Mesendoderm (in vitro differentiated cells): ENCODE results near the gene MT3.
A peak's percentile ranks its signal among the peaks of the same experiment; 100 is the strongest.
"Not testable (repeated sequence)": the region's sequence is repeated elsewhere in the genome, so short reads cannot be mapped to it uniquely, and the experiment has no call there.

ENCODE experiments used
- DNase-seq: peaks from one replicate; pipeline ENCODE4 v3.0.0; 2013
- H2AK5ac ChIP-seq: 2 replicates; pipeline ENCODE4 v1.6.1; 2013; ENCODE audit warnings: low read length, inconsistent platforms
- H2BK120ac ChIP-seq: 2 replicates; pipeline ENCODE4 v1.6.1; 2013; ENCODE audit warnings: low read depth, mild to moderate bottlenecking, low read length, moderate library complexity, mixed read lengths
- H2BK15ac ChIP-seq: replicated peaks from 2 replicates; pipeline ENCODE4 v1.6.1; 2013; ENCODE audit warnings: low read depth, mild to moderate bottlenecking, moderate library complexity
- H2BK5ac ChIP-seq: 2 replicates; pipeline ENCODE4 v1.6.1; 2013; ENCODE audit warnings: low read length, inconsistent platforms
- H3K18ac ChIP-seq: 2 replicates; pipeline ENCODE4 v1.6.1; 2013; ENCODE audit warnings: mild to moderate bottlenecking, low read length, mixed read lengths
- H3K23ac ChIP-seq: one replicate; pipeline ENCODE4 v1.6.1; 2013; ENCODE audit warnings: low read length
- H3K27ac ChIP-seq: 2 replicates; pipeline ENCODE4 v1.5.1; 2013; ENCODE audit warnings: low read depth, mild to moderate bottlenecking, inconsistent platforms, low read length, moderate library complexity
- H3K27me3 ChIP-seq: 2 replicates; pipeline ENCODE4 v1.6.1; 2013; ENCODE audit warnings: low read length, control low read depth, mild to moderate bottlenecking, inconsistent platforms; ENCODE audit not compliant: insufficient read depth, poor library complexity
- H3K36me3 ChIP-seq: 2 replicates; pipeline ENCODE4 v1.6.1; 2013; ENCODE audit warnings: low read length, inconsistent platforms; ENCODE audit not compliant: control insufficient read depth, insufficient read depth
- H3K4ac ChIP-seq: one replicate; pipeline ENCODE4 v1.6.1; 2013; ENCODE audit warnings: low read depth, mild to moderate bottlenecking, low read length, moderate library complexity
- H3K4me1 ChIP-seq: 2 replicates; pipeline ENCODE4 v1.6.1; 2013; ENCODE audit warnings: low read depth, low read length, inconsistent platforms; ENCODE audit not compliant: control insufficient read depth
- H3K4me2 ChIP-seq: 2 replicates; pipeline ENCODE4 v1.6.1; 2013; ENCODE audit warnings: low read length
- H3K4me3 ChIP-seq: 2 replicates; pipeline ENCODE4 v1.5.1; 2013; ENCODE audit warnings: mild to moderate bottlenecking, low read length
- H3K56ac ChIP-seq: one replicate; pipeline ENCODE4 v1.6.1; 2013; ENCODE audit warnings: low read length
- H3K79me1 ChIP-seq: 2 replicates; pipeline ENCODE4 v1.6.1; 2013; ENCODE audit warnings: low read length, inconsistent platforms
- H3K79me2 ChIP-seq: 2 replicates; pipeline ENCODE4 v1.6.1; 2013; ENCODE audit warnings: mild to moderate bottlenecking, low read length; ENCODE audit not compliant: control insufficient read depth, insufficient read depth
- H3K9ac ChIP-seq: 2 replicates; pipeline ENCODE4 v1.6.1; 2013; ENCODE audit warnings: low read length, inconsistent platforms
- H4K5ac ChIP-seq: one replicate; pipeline ENCODE4 v1.6.1; 2013; ENCODE audit warnings: low read length
- H4K8ac ChIP-seq: one replicate; pipeline ENCODE4 v1.6.1; 2013; ENCODE audit warnings: low read depth, mild to moderate bottlenecking, control low read depth, low read length, moderate library complexity
- whole genome bisulfite sequencing: extraction: QIAGEN DNeasy Blood & Tissue Kit; methylation state at CpG from one replicate; pipeline ENCODE4 v1.1.7; 2013; ENCODE audit warnings: low lambda C conversion rate, missing lambda C conversion rate; ENCODE audit not compliant: insufficient coverage; ENCODE audit errors: extremely low coverage; 5-methylcytosine and 5-hydroxymethylcytosine counted together

The MT3 gene

GRCh38 chr16:56618138-56618537, 28.8 kb downstream of the MT3 start:
- H2AK5ac ChIP-seq, result no peak overlapping the region
- H3K4ac ChIP-seq, result no peak overlapping the region
- no peaks in the 10 kb centered on the region for H3K79me2 ChIP-seq
- WGBS, result no CpG with 5 or more reads among the region's 6 CpGs
- peaks cover 5% of the 10 kb centered on the region for H3K4me1 ChIP-seq
- H3K4me2 ChIP-seq, result no peak overlapping the region
- no peak overlapping the region for H2BK120ac ChIP-seq
- no peak overlapping the region for H3K18ac ChIP-seq
- no peak overlapping the region for H4K8ac ChIP-seq
- H3K9ac ChIP-seq, result no peak overlapping the region
- peaks cover 34% of the 10 kb centered on the region for H3K27me3 ChIP-seq
- DNase-seq, result no peak
- no peak overlapping the region for H3K4me3 ChIP-seq
- no peaks in the 10 kb centered on the region for H3K36me3 ChIP-seq
- no peaks in the 10 kb centered on the region for H3K79me1 ChIP-seq
- no peak overlapping the region for H4K5ac ChIP-seq
- no peak overlapping the region for H3K56ac ChIP-seq
- no peak overlapping the region for H2BK15ac ChIP-seq
- H2BK5ac ChIP-seq, result no peak overlapping the region
- H3K27ac ChIP-seq, result no peak overlapping the region
- no peak overlapping the region for H3K23ac ChIP-seq

- no CpG with 5 or more reads among the region's 8 CpGs for WGBS
- H4K8ac ChIP-seq, result no peak overlapping the region
- H3K4ac ChIP-seq, result no peak overlapping the region
- DNase-seq, result no peak
- peaks cover 5% of the 10 kb centered on the region for H3K4me1 ChIP-seq
- H3K79me1 ChIP-seq, result no peaks in the 10 kb centered on the region
- no peak overlapping the region for H4K5ac ChIP-seq
- H2BK15ac ChIP-seq, result no peak overlapping the region
- no peak overlapping the region for H3K23ac ChIP-seq
- no peaks in the 10 kb centered on the region for H3K79me2 ChIP-seq
- H3K4me3 ChIP-seq, result no peak overlapping the region
- no peak overlapping the region for H2BK5ac ChIP-seq
- no peak overlapping the region for H3K18ac ChIP-seq
- no peak overlapping the region for H3K9ac ChIP-seq
- H3K27me3 ChIP-seq, result peaks cover 49% of the 10 kb centered on the region
- H2AK5ac ChIP-seq, result no peak overlapping the region
- H2BK120ac ChIP-seq, result no peak overlapping the region
- no peaks in the 10 kb centered on the region for H3K36me3 ChIP-seq
- H3K56ac ChIP-seq, result no peak overlapping the region
- H3K27ac ChIP-seq, result no peak overlapping the region
- no peak overlapping the region for H3K4me2 ChIP-seq
Observed at GRCh38 chr16:56620339-56620897, 31.1 kb downstream of the MT3 start.

- H2AK5ac ChIP-seq, H2BK15ac ChIP-seq, H3K4me1 ChIP-seq, H3K4ac ChIP-seq, H3K18ac ChIP-seq, H3K36me3 ChIP-seq, H3K79me1 ChIP-seq, H3K56ac ChIP-seq, H2BK5ac ChIP-seq, H3K23ac ChIP-seq, H4K5ac ChIP-seq, H2BK120ac ChIP-seq, H3K4me3 ChIP-seq, H3K9ac ChIP-seq, H3K4me2 ChIP-seq, H3K27ac ChIP-seq, H3K79me2 ChIP-seq, H4K8ac ChIP-seq: not testable (repeated sequence)
- peaks cover 52% of the 10 kb centered on the region for H3K27me3 ChIP-seq
- peak; percentile 48 for DNase-seq
- no CpG with 5 or more reads among the region's 4 CpGs for WGBS
Observed at GRCh38 chr16:56621665-56622445, 32.5 kb downstream of the MT3 start.

GRCh38 chr16:56623184-56623583, 33.9 kb downstream of the MT3 start:
- not testable (repeated sequence) for H3K4ac ChIP-seq, H3K27ac ChIP-seq, H3K79me2 ChIP-seq, H3K9ac ChIP-seq, H2AK5ac ChIP-seq, H2BK15ac ChIP-seq, H4K5ac ChIP-seq, DNase-seq, H3K18ac ChIP-seq, H3K79me1 ChIP-seq, H3K4me3 ChIP-seq, H3K4me1 ChIP-seq, H3K23ac ChIP-seq, H2BK5ac ChIP-seq, H4K8ac ChIP-seq, H3K56ac ChIP-seq, H3K4me2 ChIP-seq, H3K36me3 ChIP-seq, H2BK120ac ChIP-seq
- WGBS, result no CpG with 5 or more reads among the region's 5 CpGs
- peaks cover 42% of the 10 kb centered on the region for H3K27me3 ChIP-seq

- no peak overlapping the region for H2AK5ac ChIP-seq
- DNase-seq, result no peak
- no peak overlapping the region for H3K9ac ChIP-seq
- H3K23ac ChIP-seq, result no peak overlapping the region
- H3K4me3 ChIP-seq, result no peak overlapping the region
- peaks cover 5% of the 10 kb centered on the region for H3K4me1 ChIP-seq
- no peak overlapping the region for H4K8ac ChIP-seq
- H3K79me1 ChIP-seq, result no peaks in the 10 kb centered on the region
- no peak overlapping the region for H3K27ac ChIP-seq
- H3K36me3 ChIP-seq, result no peaks in the 10 kb centered on the region
- no CpG with 5 or more reads among the region's 2 CpGs for WGBS
- H2BK120ac ChIP-seq, result no peak overlapping the region
- H3K18ac ChIP-seq, result no peak overlapping the region
- H4K5ac ChIP-seq, result no peak overlapping the region
- no peaks in the 10 kb centered on the region for H3K79me2 ChIP-seq
- no peak overlapping the region for H3K56ac ChIP-seq
- H3K4me2 ChIP-seq, result no peak overlapping the region
- H2BK5ac ChIP-seq, result no peak overlapping the region
- no peak overlapping the region for H2BK15ac ChIP-seq
- no peak overlapping the region for H3K4ac ChIP-seq
- peaks cover 40% of the 10 kb centered on the region for H3K27me3 ChIP-seq
Observed at GRCh38 chr16:56623637-56624036, 34.3 kb downstream of the MT3 start.
